ENCODE measurements around the gene MEF2D.

MEF2D gene

DNA sequence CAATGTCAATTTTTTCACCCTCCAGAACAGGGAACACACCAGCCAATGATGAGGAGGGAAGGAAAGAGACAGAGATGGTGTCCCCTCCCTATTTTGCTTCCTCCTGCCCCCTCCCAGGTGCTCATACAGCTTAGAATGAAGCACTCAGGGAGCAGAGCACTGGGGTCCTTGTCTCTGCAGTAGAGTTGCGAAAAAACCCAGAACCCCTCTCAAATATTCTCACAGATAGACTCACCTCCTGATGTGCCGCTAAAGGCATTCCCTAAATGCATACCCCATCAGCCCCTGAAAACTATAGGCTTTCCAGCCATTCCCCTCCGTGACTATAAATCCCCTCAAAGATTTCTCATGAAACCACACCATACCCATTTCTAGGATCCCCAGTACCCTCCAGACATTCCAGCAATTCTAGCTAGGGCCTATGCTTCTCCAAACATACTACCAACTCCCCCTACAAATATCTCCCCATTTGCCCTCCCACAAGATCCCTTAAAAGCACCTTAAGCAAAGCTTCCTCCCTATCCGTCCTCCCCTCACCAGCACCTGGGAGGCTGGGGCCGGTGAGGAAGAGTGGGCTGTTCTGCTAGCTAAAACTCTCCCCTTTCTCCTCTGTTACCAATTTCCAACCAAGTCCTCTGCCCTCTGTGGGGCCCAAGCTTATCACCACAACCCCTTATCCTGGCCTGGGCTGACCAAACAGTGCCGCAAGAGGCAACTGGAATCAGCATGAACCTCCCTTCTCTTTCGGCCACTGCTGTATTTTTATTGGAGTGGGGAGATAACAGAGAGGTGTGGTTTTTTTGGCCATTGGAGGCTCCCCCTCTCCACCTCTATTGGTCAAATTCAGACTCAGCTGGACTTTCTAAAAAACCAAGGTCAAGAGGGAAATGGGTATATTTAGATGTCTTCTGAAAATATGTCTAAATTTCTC is 76.9 kb downstream of the MEF2D start:
- DNase-seq = no peak

DNA sequence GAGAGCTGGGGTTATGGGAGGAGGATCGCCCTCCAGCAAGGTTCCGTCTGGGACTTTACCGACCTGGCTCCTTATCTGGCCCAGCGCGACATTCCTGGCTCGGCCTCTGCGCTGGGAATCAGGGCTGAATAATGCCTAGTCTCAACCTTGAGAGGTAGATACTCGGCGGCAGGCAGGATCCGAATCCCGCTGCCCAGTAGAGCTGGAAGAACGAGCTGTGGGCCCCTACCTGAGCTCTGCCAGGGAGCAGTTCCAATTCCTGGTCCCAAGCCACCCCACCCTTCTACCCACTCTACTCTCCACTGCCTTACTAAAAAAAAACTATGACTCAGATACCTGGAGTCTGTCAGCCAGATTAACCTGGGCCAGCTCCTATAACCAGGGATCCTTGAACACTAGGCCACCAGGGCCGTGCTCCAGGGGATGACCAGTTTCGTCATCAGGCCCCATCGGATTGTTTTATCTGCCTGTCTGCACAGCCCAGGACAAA is 77.9 kb downstream of the MEF2D start:
- DNase-seq = no peak

- DNase-seq = no peak
Measured at GRCh38 chr1:156421939-156422601, 78.5 kb downstream of the MEF2D start.

- DNase-seq = peak; percentile 76
Measured at GRCh38 chr1:156421062-156421938, 79.3 kb downstream of the MEF2D start.

GRCh38 chr1:156420205-156421061 is 80.1 kb downstream of the MEF2D start:
- DNase-seq = peak; percentile 30

GRCh38 chr1:156419854-156420204 is 80.7 kb downstream of the MEF2D start:
- DNase-seq = no peak

GRCh38 chr1:156418416-156419070 is 82.0 kb downstream of the MEF2D start:
- no peak for DNase-seq

DNA sequence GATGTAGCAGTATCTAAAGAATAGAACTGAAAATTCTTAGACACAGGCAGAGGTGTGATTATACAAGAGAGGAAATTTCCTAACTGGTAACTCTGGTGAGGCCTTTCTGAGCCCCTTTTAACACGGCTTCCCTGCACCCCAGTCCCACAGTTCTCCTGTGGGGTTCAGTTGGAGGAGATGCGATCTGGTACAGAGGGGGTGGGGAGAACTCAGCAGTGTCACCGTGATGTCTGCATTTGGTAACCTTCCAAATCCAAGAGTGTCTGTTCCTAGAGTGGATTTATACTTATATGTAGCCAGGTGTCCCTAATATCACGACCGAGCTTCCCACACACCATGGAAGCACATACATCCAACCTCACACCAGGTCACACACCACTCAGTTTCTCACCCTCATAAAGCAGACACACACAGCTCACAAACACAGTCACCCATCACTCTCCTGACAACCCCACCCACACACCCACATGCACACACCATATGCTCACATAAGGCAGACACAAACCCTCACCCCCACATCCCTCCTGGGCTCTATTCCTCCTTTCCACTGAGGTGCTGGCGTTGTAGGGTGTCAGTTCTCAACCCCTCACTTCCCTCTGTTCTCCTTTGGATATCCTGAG is 83.1 kb downstream of the MEF2D start:
- no peak for DNase-seq

DNA sequence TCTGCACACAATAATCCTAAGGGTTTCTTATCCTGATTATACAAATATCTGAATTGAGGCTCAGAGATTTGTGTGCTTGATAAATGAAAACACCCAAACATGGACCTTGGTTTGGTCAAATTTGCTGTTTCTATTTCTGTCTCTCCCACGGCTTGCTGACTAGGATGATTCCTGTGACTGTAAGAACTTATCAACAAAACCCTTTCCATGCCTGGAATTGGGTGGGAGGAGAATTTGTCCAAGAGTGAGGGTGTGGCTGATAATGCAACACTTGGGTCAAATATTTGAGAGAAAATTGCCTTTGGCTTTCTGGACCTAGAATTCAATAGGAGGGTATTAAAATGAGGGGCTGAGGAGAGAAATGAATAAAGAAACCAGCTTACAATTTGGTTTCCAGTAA is 83.6 kb downstream of the MEF2D start:
- no peak for DNase-seq

- no peak for DNase-seq
Measured at GRCh38 chr1:156414461-156415064, 86.0 kb downstream of the MEF2D start.

All from activated CD4-positive, alpha-beta T cell treated with anti-CD3 and anti-CD28 coated beads, Interleukin-10, Interleukin-2, amounts not matched to agents 100 ng/mL and 50 ng/mL, durations not matched to agents 16 hours and 8 hours (primary cell).